Mesendoderm (in vitro differentiated cells): Measurements from ENCODE around the gene EPHA10. TPM values are rescaled to one million over a fixed set of nuclear protein-coding genes. Genes with fewer than 3 reads are reported as not detected.

Experiments
- DNase-seq: peaks from one replicate; pipeline ENCODE4 v3.0.0; 2013
- H2AK5ac ChIP-seq: 2 replicates; pipeline ENCODE4 v1.6.1; 2013; ENCODE audit warnings: low read length, inconsistent platforms
- H2BK120ac ChIP-seq: 2 replicates; pipeline ENCODE4 v1.6.1; 2013; ENCODE audit warnings: low read depth, mild to moderate bottlenecking, low read length, moderate library complexity, mixed read lengths
- H2BK15ac ChIP-seq: replicated peaks from 2 replicates; pipeline ENCODE4 v1.6.1; 2013; ENCODE audit warnings: low read depth, mild to moderate bottlenecking, moderate library complexity
- H2BK5ac ChIP-seq: 2 replicates; pipeline ENCODE4 v1.6.1; 2013; ENCODE audit warnings: low read length, inconsistent platforms
- H3K18ac ChIP-seq: 2 replicates; pipeline ENCODE4 v1.6.1; 2013; ENCODE audit warnings: mild to moderate bottlenecking, low read length, mixed read lengths
- H3K23ac ChIP-seq: one replicate; pipeline ENCODE4 v1.6.1; 2013; ENCODE audit warnings: low read length
- H3K27ac ChIP-seq: 2 replicates; pipeline ENCODE4 v1.5.1; 2013; ENCODE audit warnings: low read depth, mild to moderate bottlenecking, inconsistent platforms, low read length, moderate library complexity
- H3K27me3 ChIP-seq: 2 replicates; pipeline ENCODE4 v1.6.1; 2013; ENCODE audit warnings: low read length, control low read depth, mild to moderate bottlenecking, inconsistent platforms; ENCODE audit not compliant: insufficient read depth, poor library complexity
- H3K36me3 ChIP-seq: 2 replicates; pipeline ENCODE4 v1.6.1; 2013; ENCODE audit warnings: low read length, inconsistent platforms; ENCODE audit not compliant: control insufficient read depth, insufficient read depth
- H3K4ac ChIP-seq: one replicate; pipeline ENCODE4 v1.6.1; 2013; ENCODE audit warnings: low read depth, mild to moderate bottlenecking, low read length, moderate library complexity
- H3K4me1 ChIP-seq: 2 replicates; pipeline ENCODE4 v1.6.1; 2013; ENCODE audit warnings: low read depth, low read length, inconsistent platforms; ENCODE audit not compliant: control insufficient read depth
- H3K4me2 ChIP-seq: 2 replicates; pipeline ENCODE4 v1.6.1; 2013; ENCODE audit warnings: low read length
- H3K4me3 ChIP-seq: 2 replicates; pipeline ENCODE4 v1.5.1; 2013; ENCODE audit warnings: mild to moderate bottlenecking, low read length
- H3K56ac ChIP-seq: one replicate; pipeline ENCODE4 v1.6.1; 2013; ENCODE audit warnings: low read length
- H3K79me1 ChIP-seq: 2 replicates; pipeline ENCODE4 v1.6.1; 2013; ENCODE audit warnings: low read length, inconsistent platforms
- H3K79me2 ChIP-seq: 2 replicates; pipeline ENCODE4 v1.6.1; 2013; ENCODE audit warnings: mild to moderate bottlenecking, low read length; ENCODE audit not compliant: control insufficient read depth, insufficient read depth
- H3K9ac ChIP-seq: 2 replicates; pipeline ENCODE4 v1.6.1; 2013; ENCODE audit warnings: low read length, inconsistent platforms
- H4K5ac ChIP-seq: one replicate; pipeline ENCODE4 v1.6.1; 2013; ENCODE audit warnings: low read length
- H4K8ac ChIP-seq: one replicate; pipeline ENCODE4 v1.6.1; 2013; ENCODE audit warnings: low read depth, mild to moderate bottlenecking, control low read depth, low read length, moderate library complexity
- WGBS: extraction: QIAGEN DNeasy Blood & Tissue Kit; methylation state at CpG from one replicate; pipeline ENCODE4 v1.1.7; 2013; ENCODE audit warnings: low lambda C conversion rate, missing lambda C conversion rate; ENCODE audit not compliant: insufficient coverage; ENCODE audit errors: extremely low coverage; 5-methylcytosine and 5-hydroxymethylcytosine counted together
- polyA plus RNA-seq, 2 experiments: library from polyadenylated mRNA; stranded (reverse); fragments of 200-250 nt; gene quantifications; one replicate each; pipeline ENCODE4 v1.2.3, GENCODE V29; 2013

Gene EPHA10
- polyA plus RNA-seq (2013, experiment 1 of 2) = 0.07 TPM
- polyA plus RNA-seq (2013, experiment 2 of 2) = 0.11 TPM

- peaks cover 35% of the 10 kb centered on the region for H3K27me3 ChIP-seq
- H4K5ac ChIP-seq = no peak within 1 kb of the TSS
- H2BK5ac ChIP-seq = no peak within 1 kb of the TSS
- H3K4me3 ChIP-seq = no peak within 1 kb of the TSS
- H4K8ac ChIP-seq = no peak within 1 kb of the TSS
- no peak within 1 kb of the TSS for H2AK5ac ChIP-seq
- no peak within 1 kb of the TSS for H3K9ac ChIP-seq
- H3K27ac ChIP-seq = no peak within 1 kb of the TSS
- no peak within 1 kb of the TSS for H3K23ac ChIP-seq
- H3K79me1 ChIP-seq = no peaks in the 10 kb centered on the region
- H3K56ac ChIP-seq = no peak within 1 kb of the TSS
- H3K36me3 ChIP-seq = no peaks in the 10 kb centered on the region
- peak; percentile 45 for DNase-seq
- WGBS = no CpG with 5 or more reads among the region's 33 CpGs
- no peak within 1 kb of the TSS for H3K18ac ChIP-seq
- H3K4me2 ChIP-seq = no peak within 1 kb of the TSS
- H3K4me1 ChIP-seq = no peaks in the 10 kb centered on the region
- no peaks in the 10 kb centered on the region for H3K79me2 ChIP-seq
- no peak within 1 kb of the TSS for H2BK120ac ChIP-seq
- no peak within 1 kb of the TSS for H3K4ac ChIP-seq
- H2BK15ac ChIP-seq = no peak within 1 kb of the TSS
These were observed at the start of gene EPHA10 for GRCh38 chr1:37764888-37765441. EPHA10 (minus strand) TSS chr1:37765120; CDS start chr1:37765066, 54 bp downstream.

GRCh38 chr1:37814252-37814651, 49.3 kb upstream of the EPHA10 start:
- H3K79me2 ChIP-seq = no peaks in the 10 kb centered on the region
- no CpG with 5 or more reads among the region's 7 CpGs for WGBS
- H4K5ac ChIP-seq = no peak overlapping the region
- no peak overlapping the region for H3K4ac ChIP-seq
- no peak overlapping the region for H3K23ac ChIP-seq
- no peak overlapping the region for H2BK15ac ChIP-seq
- H3K27me3 ChIP-seq = no peaks in the 10 kb centered on the region
- DNase-seq = no peak
- no peak overlapping the region for H3K4me3 ChIP-seq
- no peak overlapping the region for H3K27ac ChIP-seq
- H3K79me1 ChIP-seq = peaks cover under 1% of the 10 kb centered on the region
- no peaks in the 10 kb centered on the region for H3K36me3 ChIP-seq
- H3K18ac ChIP-seq = no peak overlapping the region
- no peak overlapping the region for H2BK120ac ChIP-seq
- no peak overlapping the region for H4K8ac ChIP-seq
- no peak overlapping the region for H2AK5ac ChIP-seq
- no peak overlapping the region for H3K56ac ChIP-seq
- H3K4me1 ChIP-seq = no peaks in the 10 kb centered on the region
- H3K9ac ChIP-seq = no peak overlapping the region
- no peak overlapping the region for H2BK5ac ChIP-seq
- H3K4me2 ChIP-seq = no peak overlapping the region

- H2BK120ac ChIP-seq = no peak overlapping the region
- no peak overlapping the region for H4K5ac ChIP-seq
- no peak overlapping the region for H2BK15ac ChIP-seq
- DNase-seq = no peak
- no peak overlapping the region for H3K4me2 ChIP-seq
- peaks cover 4% of the 10 kb centered on the region for H3K79me1 ChIP-seq
- H2AK5ac ChIP-seq = no peak overlapping the region
- no peaks in the 10 kb centered on the region for H3K79me2 ChIP-seq
- no peak overlapping the region for H4K8ac ChIP-seq
- H3K9ac ChIP-seq = no peak overlapping the region
- H3K56ac ChIP-seq = no peak overlapping the region
- no peak overlapping the region for H3K18ac ChIP-seq
- H3K4me1 ChIP-seq = no peaks in the 10 kb centered on the region
- H3K27me3 ChIP-seq = no peaks in the 10 kb centered on the region
- H2BK5ac ChIP-seq = no peak overlapping the region
- WGBS = no CpG with 5 or more reads among the region's 2 CpGs
- H3K4me3 ChIP-seq = no peak overlapping the region
- H3K36me3 ChIP-seq = no peaks in the 10 kb centered on the region
- H3K27ac ChIP-seq = no peak overlapping the region
- H3K4ac ChIP-seq = no peak overlapping the region
- H3K23ac ChIP-seq = no peak overlapping the region
These were observed 48.7 kb upstream of the EPHA10 start for GRCh38 chr1:37813529-37814145.

GRCh38 chr1:37811027-37811655, 46.2 kb upstream of the EPHA10 start:
- no peak overlapping the region for H2BK120ac ChIP-seq
- no peak overlapping the region for H3K56ac ChIP-seq
- no peak overlapping the region for H3K4me2 ChIP-seq
- no peak overlapping the region for H4K5ac ChIP-seq
- peaks cover 13% of the 10 kb centered on the region for H3K79me1 ChIP-seq
- H3K4me1 ChIP-seq = peaks cover 1% of the 10 kb centered on the region
- no peak overlapping the region for H2BK5ac ChIP-seq
- H3K4me3 ChIP-seq = no peak overlapping the region
- no peak overlapping the region for H3K23ac ChIP-seq
- H3K27ac ChIP-seq = no peak overlapping the region
- no peak overlapping the region for H3K9ac ChIP-seq
- no peak overlapping the region for H2BK15ac ChIP-seq
- H3K4ac ChIP-seq = no peak overlapping the region
- H2AK5ac ChIP-seq = no peak overlapping the region
- no peak overlapping the region for H4K8ac ChIP-seq
- no peaks in the 10 kb centered on the region for H3K27me3 ChIP-seq
- DNase-seq = peak; percentile 86
- peaks cover 2% of the 10 kb centered on the region for H3K36me3 ChIP-seq
- no peak overlapping the region for H3K18ac ChIP-seq
- WGBS = no CpG with 5 or more reads among the region's 7 CpGs
- H3K79me2 ChIP-seq = peaks cover 12% of the 10 kb centered on the region

- no peak overlapping the region for H2BK120ac ChIP-seq
- no peak overlapping the region for H4K5ac ChIP-seq
- H3K27me3 ChIP-seq = no peaks in the 10 kb centered on the region
- no peak for DNase-seq
- no peak overlapping the region for H4K8ac ChIP-seq
- H2BK5ac ChIP-seq = no peak overlapping the region
- H3K36me3 ChIP-seq = peaks cover 8% of the 10 kb centered on the region
- H3K4me2 ChIP-seq = no peak overlapping the region
- H3K4ac ChIP-seq = no peak overlapping the region
- peaks cover 1% of the 10 kb centered on the region for H3K4me1 ChIP-seq
- no peak overlapping the region for H3K23ac ChIP-seq
- peaks cover 14% of the 10 kb centered on the region for H3K79me2 ChIP-seq
- WGBS = no CpG with 5 or more reads among the region's 2 CpGs
- H2BK15ac ChIP-seq = no peak overlapping the region
- no peak overlapping the region for H3K9ac ChIP-seq
- no peak overlapping the region for H2AK5ac ChIP-seq
- H3K56ac ChIP-seq = no peak overlapping the region
- peaks cover 18% of the 10 kb centered on the region for H3K79me1 ChIP-seq
- no peak overlapping the region for H3K4me3 ChIP-seq
- H3K18ac ChIP-seq = no peak overlapping the region
- H3K27ac ChIP-seq = no peak overlapping the region
These were observed 45.0 kb upstream of the EPHA10 start for GRCh38 chr1:37809942-37810341.
